Neural progenitor cell (in vitro differentiated cells): ENCODE measurements around the gene EDNRA. TPM values are rescaled to one million over a fixed set of nuclear protein-coding genes. Genes with fewer than 3 reads are reported as not detected.

Experiments
- DNase-seq: peaks from one replicate; pipeline ENCODE4 v3.0.0-alpha.2; 2016; ENCODE audit warnings: low spot score
- H2AFZ ChIP-seq: fragments of 200-600 bp; sonication (generic); replicated peaks from 2 replicates; pipeline ENCODE4 v1.6.1; 2016; ENCODE audit warnings: antibody characterized with exemption
- H3F3A ChIP-seq: fragments of 200-600 bp; sonication (generic); 2 replicates; pipeline ENCODE4 v1.6.1; 2016; ENCODE audit warnings: antibody characterized with exemption, low read depth
- H3K27ac ChIP-seq: fragments of 200-600 bp; sonication (generic); 2 replicates; pipeline ENCODE4 v1.5.1; 2016; ENCODE audit warnings: mild to moderate bottlenecking
- H3K27me3 ChIP-seq: fragments of 200-600 bp; sonication (generic); 2 replicates; pipeline ENCODE4 v1.6.1; 2016; ENCODE audit warnings: mild to moderate bottlenecking, moderate library complexity
- H3K36me3 ChIP-seq: fragments of 200-600 bp; sonication (generic); 2 replicates; pipeline ENCODE4 v1.5.1; 2016
- H3K4me1 ChIP-seq: fragments of 200-600 bp; sonication (generic); 2 replicates; pipeline ENCODE4 v1.6.1; 2016; ENCODE audit warnings: mixed run types
- H3K4me2 ChIP-seq: fragments of 200-600 bp; sonication (generic); 2 replicates; pipeline ENCODE4 v1.6.1; 2016
- H3K4me3 ChIP-seq: fragments of 200-600 bp; sonication (generic); 2 replicates; pipeline ENCODE4 v1.5.1; 2016
- H3K79me2 ChIP-seq: fragments of 200-600 bp; sonication (generic); 2 replicates; pipeline ENCODE4 v1.6.1; 2016; ENCODE audit warnings: low read depth
- H3K9ac ChIP-seq: fragments of 200-600 bp; sonication (generic); 2 replicates; pipeline ENCODE4 v1.6.1; 2016
- H3K9me3 ChIP-seq: fragments of 200-600 bp; sonication (generic); 2 replicates; pipeline ENCODE4 v1.5.1; 2016; ENCODE audit warnings: low read depth
- H4K20me1 ChIP-seq: fragments of 200-600 bp; sonication (generic); 2 replicates; pipeline ENCODE4 v1.6.1; 2016; ENCODE audit warnings: low read depth
- H3K27ac Mint-ChIP-seq: 3 replicates; pipeline ENCODE4 v1.8.0; 2021; ENCODE audit warnings: mixed read lengths
- H3K27me3 Mint-ChIP-seq: 2 replicates; pipeline ENCODE4 v1.8.0; 2022; ENCODE audit warnings: low read depth, mild to moderate bottlenecking, inconsistent platforms, moderate library complexity, mixed read lengths; ENCODE audit not compliant: insufficient read depth
- H3K36me3 Mint-ChIP-seq: 3 replicates; pipeline ENCODE4 v1.8.0; 2021; ENCODE audit warnings: mixed read lengths
- H3K4me1 Mint-ChIP-seq: 3 replicates; pipeline ENCODE4 v1.8.0; 2021; ENCODE audit warnings: mixed read lengths
- H3K4me3 Mint-ChIP-seq: 3 replicates; pipeline ENCODE4 v1.8.0; 2021; ENCODE audit warnings: mild to moderate bottlenecking, moderate library complexity, mixed read lengths
- H3K9me3 Mint-ChIP-seq: 3 replicates; pipeline ENCODE4 v1.8.0; 2020; ENCODE audit warnings: mixed read lengths
- EZH2 ChIP-seq: fragments of 200-600 bp; sonication (generic); IDR thresholded peaks from 2 replicates; pipeline ENCODE4 v1.6.1; 2017; ENCODE audit warnings: antibody characterized with exemption, mild to moderate bottlenecking, moderate library complexity
- EZH2phosphoT487 ChIP-seq: fragments of 200-600 bp; sonication (generic); IDR thresholded peaks from 2 replicates; pipeline ENCODE4 v1.6.1; 2017; ENCODE audit warnings: antibody characterized with exemption
- total RNA-seq: library from RNA; depleted of rRNA; stranded (reverse); fragments of >200 nt; gene quantifications from 2 replicates; pipeline ENCODE4 v1.2.3, GENCODE V29; 2015; ENCODE audit warnings: low replicate concordance
- TF ChIP-seq, protein P1 (sequence below): fragments of 200-600 bp; sonication (generic); IDR thresholded peaks from 2 replicates; pipeline ENCODE4 v1.5.1; 2017; ENCODE audit warnings: antibody characterized with exemption, mild to moderate bottlenecking

The EDNRA gene
- total RNA-seq, 1 donor from 2014 or later, result 2.9 TPM

DNA sequence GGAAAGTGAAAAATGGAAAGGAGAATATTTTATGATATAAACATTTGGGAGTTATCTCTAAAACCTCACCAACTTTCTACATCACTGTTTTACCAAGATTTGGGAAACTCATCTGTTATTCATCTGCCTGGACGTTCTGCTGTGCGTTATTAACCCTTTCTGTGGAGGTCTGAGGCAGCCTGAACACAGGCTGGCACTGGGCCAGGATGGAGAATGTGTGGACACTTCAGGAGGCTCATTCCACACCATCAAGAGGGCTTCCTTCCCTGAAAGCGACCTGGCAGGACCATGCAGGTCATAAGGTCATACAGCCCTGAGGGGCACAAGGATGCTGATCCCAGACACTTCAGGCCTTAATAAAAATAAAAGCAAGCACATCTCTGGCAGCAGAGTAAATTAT lies 105.1 kb downstream of the EDNRA start:
- H3K4me1 ChIP-seq, result peaks cover 16% of the 10 kb centered on the region
- H3K9ac ChIP-seq, result no peak overlapping the region
- no peaks in the 10 kb centered on the region for H3K79me2 ChIP-seq
- H3K4me2 ChIP-seq, result no peak overlapping the region
- H3K27me3 ChIP-seq, result no peaks in the 10 kb centered on the region
- Mint-ChIP-seq H3K4me1 (peaks cover 17% of the 10 kb centered on the region), H3K27me3 (no peaks in the 10 kb centered on the region), H3K36me3 (no peaks in the 10 kb centered on the region), H3K4me3 (no peak overlapping the region), H3K9me3 (peaks cover 6% of the 10 kb centered on the region), H3K27ac (no peak overlapping the region)
- no peaks in the 10 kb centered on the region for H3K36me3 ChIP-seq
- no peaks in the 10 kb centered on the region for H4K20me1 ChIP-seq
- H3K9me3 ChIP-seq, result no peaks in the 10 kb centered on the region
- no peak overlapping the region for H2AFZ ChIP-seq
- no peak for DNase-seq
- no peak overlapping the region for H3K27ac ChIP-seq
- H3F3A ChIP-seq, result peaks cover 3% of the 10 kb centered on the region
- no peak for TF ChIP-seq EZH2phosphoT487
- TF ChIP-seq, protein P1, sequence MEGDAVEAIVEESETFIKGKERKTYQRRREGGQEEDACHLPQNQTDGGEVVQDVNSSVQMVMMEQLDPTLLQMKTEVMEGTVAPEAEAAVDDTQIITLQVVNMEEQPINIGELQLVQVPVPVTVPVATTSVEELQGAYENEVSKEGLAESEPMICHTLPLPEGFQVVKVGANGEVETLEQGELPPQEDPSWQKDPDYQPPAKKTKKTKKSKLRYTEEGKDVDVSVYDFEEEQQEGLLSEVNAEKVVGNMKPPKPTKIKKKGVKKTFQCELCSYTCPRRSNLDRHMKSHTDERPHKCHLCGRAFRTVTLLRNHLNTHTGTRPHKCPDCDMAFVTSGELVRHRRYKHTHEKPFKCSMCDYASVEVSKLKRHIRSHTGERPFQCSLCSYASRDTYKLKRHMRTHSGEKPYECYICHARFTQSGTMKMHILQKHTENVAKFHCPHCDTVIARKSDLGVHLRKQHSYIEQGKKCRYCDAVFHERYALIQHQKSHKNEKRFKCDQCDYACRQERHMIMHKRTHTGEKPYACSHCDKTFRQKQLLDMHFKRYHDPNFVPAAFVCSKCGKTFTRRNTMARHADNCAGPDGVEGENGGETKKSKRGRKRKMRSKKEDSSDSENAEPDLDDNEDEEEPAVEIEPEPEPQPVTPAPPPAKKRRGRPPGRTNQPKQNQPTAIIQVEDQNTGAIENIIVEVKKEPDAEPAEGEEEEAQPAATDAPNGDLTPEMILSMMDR, result no peak
- no peak for TF ChIP-seq EZH2
- no peak overlapping the region for H3K4me3 ChIP-seq

DNA sequence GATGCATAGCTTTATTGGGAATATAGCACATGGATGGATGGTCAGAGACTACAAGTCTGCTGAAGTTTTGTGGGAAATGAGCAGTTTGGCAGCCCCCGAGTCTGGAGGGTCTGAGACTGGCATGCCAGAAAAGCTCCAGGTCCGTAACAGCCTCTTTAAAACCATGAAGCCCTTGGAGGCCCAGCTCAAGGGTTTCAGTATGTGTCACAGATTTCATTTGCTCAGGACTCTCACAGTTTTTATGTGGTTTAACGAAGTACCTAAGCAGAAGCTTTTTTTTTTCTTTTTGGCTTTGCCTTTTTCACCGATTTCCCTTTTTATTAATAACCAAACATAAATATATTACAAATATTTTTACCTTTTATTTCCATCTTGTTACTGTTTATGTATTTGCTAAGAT lies 105.7 kb downstream of the EDNRA start:
- Mint-ChIP-seq H3K4me3 (no peak overlapping the region), H3K9me3 (peaks cover 6% of the 10 kb centered on the region), H3K36me3 (no peaks in the 10 kb centered on the region), H3K4me1 (peaks cover 17% of the 10 kb centered on the region), H3K27ac (no peak overlapping the region), H3K27me3 (no peaks in the 10 kb centered on the region)
- TF ChIP-seq EZH2phosphoT487 (no peak), EZH2 (no peak)
- TF ChIP-seq, protein P1, result no peak
- Histone ChIP-seq H3K36me3 (no peaks in the 10 kb centered on the region), H3K79me2 (no peaks in the 10 kb centered on the region), H3K4me3 (no peak overlapping the region), H3K27me3 (no peaks in the 10 kb centered on the region), H3F3A (peaks cover 3% of the 10 kb centered on the region), H2AFZ (no peak overlapping the region), H4K20me1 (no peaks in the 10 kb centered on the region), H3K4me2 (no peak overlapping the region), H3K27ac (no peak overlapping the region), H3K4me1 (peaks cover 16% of the 10 kb centered on the region), H3K9ac (no peak overlapping the region), H3K9me3 (no peaks in the 10 kb centered on the region)
- DNase-seq, result no peak

- H3K27ac ChIP-seq, result no peak overlapping the region
These were observed 106.1 kb downstream of the EDNRA start for GRCh38 chr4:147587041-147587440.

More at GRCh38 chr4:147587041-147587440, 106.1 kb downstream of the EDNRA start:
- Mint-ChIP-seq H3K9me3 (peaks cover 6% of the 10 kb centered on the region), H3K4me1 (peaks cover 17% of the 10 kb centered on the region), H3K4me3 (no peak overlapping the region), H3K27me3 (no peaks in the 10 kb centered on the region), H3K36me3 (no peaks in the 10 kb centered on the region), H3K27ac (no peak overlapping the region)
- Histone ChIP-seq H3K9me3 (no peaks in the 10 kb centered on the region), H2AFZ (no peak overlapping the region), H3K4me2 (no peak overlapping the region), H3K27me3 (no peaks in the 10 kb centered on the region), H4K20me1 (no peaks in the 10 kb centered on the region), H3K36me3 (no peaks in the 10 kb centered on the region), H3K4me3 (no peak overlapping the region), H3K4me1 (peaks cover 16% of the 10 kb centered on the region), H3K9ac (no peak overlapping the region), H3F3A (peaks cover 3% of the 10 kb centered on the region), H3K79me2 (no peaks in the 10 kb centered on the region)
- TF ChIP-seq, protein P1, result no peak
- TF ChIP-seq EZH2, result no peak
- no peak for TF ChIP-seq EZH2phosphoT487
- DNase-seq, result peak; percentile 33
